Measurements from ENCODE around the gene GIPC2. TPM values are rescaled to one million over a fixed set of nuclear protein-coding genes. Genes with fewer than 3 reads are reported as not detected.
A peak's percentile ranks its signal among the peaks of the same experiment; 100 is the strongest.

Gene GIPC2
- total RNA-seq, 1 experiment from 2014 or later = 2.8 TPM

DNA sequence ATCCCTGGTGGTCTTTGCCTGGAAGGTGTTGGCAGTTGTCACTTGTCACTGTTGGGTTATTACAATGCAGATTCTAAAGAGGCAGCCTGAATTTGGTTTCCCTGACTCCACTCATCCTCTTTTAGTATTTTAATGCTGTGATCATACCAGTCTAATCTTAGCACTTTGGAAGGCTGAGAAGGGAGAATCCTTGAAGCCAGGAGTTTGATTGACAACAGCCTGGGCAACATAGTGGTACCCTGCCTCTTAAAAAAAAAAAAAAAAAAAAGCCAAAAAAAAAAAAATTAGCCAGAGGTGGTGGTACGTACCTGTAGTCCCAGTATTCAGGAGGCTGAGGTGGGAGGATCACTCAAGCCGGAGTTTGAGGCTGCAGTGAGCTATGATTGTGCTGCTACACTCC, 7.7 kb downstream of the GIPC2 start:
- H3K4me1 Mint-ChIP-seq (ENCODE audit: low read depth, unreplicated experiment) = peaks cover 12% of the 10 kb centered on the region
- no TSS peak for BruUV-seq (replicated peaks)
- TF ChIP-seq, protein P1, sequence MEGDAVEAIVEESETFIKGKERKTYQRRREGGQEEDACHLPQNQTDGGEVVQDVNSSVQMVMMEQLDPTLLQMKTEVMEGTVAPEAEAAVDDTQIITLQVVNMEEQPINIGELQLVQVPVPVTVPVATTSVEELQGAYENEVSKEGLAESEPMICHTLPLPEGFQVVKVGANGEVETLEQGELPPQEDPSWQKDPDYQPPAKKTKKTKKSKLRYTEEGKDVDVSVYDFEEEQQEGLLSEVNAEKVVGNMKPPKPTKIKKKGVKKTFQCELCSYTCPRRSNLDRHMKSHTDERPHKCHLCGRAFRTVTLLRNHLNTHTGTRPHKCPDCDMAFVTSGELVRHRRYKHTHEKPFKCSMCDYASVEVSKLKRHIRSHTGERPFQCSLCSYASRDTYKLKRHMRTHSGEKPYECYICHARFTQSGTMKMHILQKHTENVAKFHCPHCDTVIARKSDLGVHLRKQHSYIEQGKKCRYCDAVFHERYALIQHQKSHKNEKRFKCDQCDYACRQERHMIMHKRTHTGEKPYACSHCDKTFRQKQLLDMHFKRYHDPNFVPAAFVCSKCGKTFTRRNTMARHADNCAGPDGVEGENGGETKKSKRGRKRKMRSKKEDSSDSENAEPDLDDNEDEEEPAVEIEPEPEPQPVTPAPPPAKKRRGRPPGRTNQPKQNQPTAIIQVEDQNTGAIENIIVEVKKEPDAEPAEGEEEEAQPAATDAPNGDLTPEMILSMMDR (IDR thresholded peaks at IDR 0.05; ENCODE audit: unreplicated experiment) = no peak
- no peaks in the 10 kb centered on the region for H3K9me3 Mint-ChIP-seq (ENCODE audit: low read depth, unreplicated experiment)
- H3K36me3 Mint-ChIP-seq (ENCODE audit: insufficient read depth, unreplicated experiment) = no peaks in the 10 kb centered on the region
- CTCF ChIA-PET = interaction anchor here (0.7 kb wide), 2 partner anchors 20 to 907 kb away, joined by 3 to 7 read pairs; no protein-coding TSS in a partner anchor
- intact Hi-C loops (cut with micrococcal nuclease; ENCODE audit: unreplicated experiment) = no loop called here
- H3K27me3 Mint-ChIP-seq (ENCODE audit: unreplicated experiment) = no peaks in the 10 kb centered on the region
- no peak for DNase-seq
- H3K27ac Mint-ChIP-seq (ENCODE audit: unreplicated experiment) = no peak overlapping the region
- H3K4me3 Mint-ChIP-seq (ENCODE audit: low read depth, unreplicated experiment) = no peak overlapping the region

DNA sequence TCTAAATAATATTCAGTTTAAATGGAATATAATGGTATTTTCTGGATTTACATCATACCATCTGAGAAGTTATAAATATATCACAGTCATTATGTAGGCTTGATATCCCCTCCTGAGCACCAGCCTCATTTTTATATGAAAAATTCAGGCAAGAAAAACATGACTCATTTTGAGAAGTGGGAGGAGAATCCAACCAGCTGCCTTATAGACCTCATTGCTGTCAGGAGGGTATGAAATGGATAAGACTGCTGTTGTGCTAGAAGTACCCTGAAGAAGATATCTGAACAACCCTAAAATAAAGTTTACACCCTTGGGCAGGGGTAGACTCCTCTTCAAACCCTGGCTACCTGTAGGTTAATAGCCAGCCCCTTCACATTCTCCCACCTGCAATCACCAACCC, 8.8 kb downstream of the GIPC2 start:
- Mint-ChIP-seq H3K36me3 (ENCODE audit: insufficient read depth, unreplicated experiment) (no peaks in the 10 kb centered on the region), H3K4me1 (ENCODE audit: low read depth, unreplicated experiment) (peaks cover 12% of the 10 kb centered on the region), H3K27ac (ENCODE audit: unreplicated experiment) (no peak overlapping the region), H3K9me3 (ENCODE audit: low read depth, unreplicated experiment) (no peaks in the 10 kb centered on the region), H3K4me3 (ENCODE audit: low read depth, unreplicated experiment) (no peak overlapping the region), H3K27me3 (ENCODE audit: unreplicated experiment) (no peaks in the 10 kb centered on the region)
- BruUV-seq (replicated peaks) = no TSS peak
- TF ChIP-seq, protein P1 (IDR thresholded peaks at IDR 0.05; ENCODE audit: unreplicated experiment) = no peak
- DNase-seq = no peak
- CTCF ChIA-PET = no interaction called here
- intact Hi-C loops (cut with micrococcal nuclease; ENCODE audit: unreplicated experiment) = no loop called here

DNA sequence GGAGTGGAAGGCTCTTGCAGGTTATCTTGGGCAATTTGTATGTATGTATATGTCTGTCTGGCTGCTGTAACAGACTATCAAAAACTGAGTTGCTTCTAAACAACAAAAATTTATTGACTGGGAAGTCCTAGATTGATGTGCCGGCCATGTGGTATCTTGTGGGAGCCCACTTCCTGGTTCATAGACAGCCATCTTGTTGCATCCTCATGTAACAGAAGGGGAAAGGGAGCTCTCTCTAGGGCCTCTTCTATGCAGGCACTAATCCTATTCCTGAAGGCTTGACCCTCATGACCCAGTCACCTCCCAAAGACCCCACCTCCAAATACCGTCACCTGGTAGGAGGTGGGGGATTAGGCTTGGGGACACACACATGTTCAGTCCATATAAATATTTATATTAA, 9.2 kb downstream of the GIPC2 start:
- Mint-ChIP-seq H3K4me3 (ENCODE audit: low read depth, unreplicated experiment) (no peak overlapping the region), H3K27ac (ENCODE audit: unreplicated experiment) (peak overlapping the region; percentile 12), H3K4me1 (ENCODE audit: low read depth, unreplicated experiment) (peaks cover 12% of the 10 kb centered on the region), H3K36me3 (ENCODE audit: insufficient read depth, unreplicated experiment) (no peaks in the 10 kb centered on the region), H3K9me3 (ENCODE audit: low read depth, unreplicated experiment) (no peaks in the 10 kb centered on the region), H3K27me3 (ENCODE audit: unreplicated experiment) (no peaks in the 10 kb centered on the region)
- no TSS peak for BruUV-seq (replicated peaks)
- intact Hi-C loops (cut with micrococcal nuclease; ENCODE audit: unreplicated experiment) = no loop called here
- DNase-seq = no peak
- CTCF ChIA-PET = no interaction called here
- TF ChIP-seq, protein P1 (IDR thresholded peaks at IDR 0.05; ENCODE audit: unreplicated experiment) = no peak

DNA sequence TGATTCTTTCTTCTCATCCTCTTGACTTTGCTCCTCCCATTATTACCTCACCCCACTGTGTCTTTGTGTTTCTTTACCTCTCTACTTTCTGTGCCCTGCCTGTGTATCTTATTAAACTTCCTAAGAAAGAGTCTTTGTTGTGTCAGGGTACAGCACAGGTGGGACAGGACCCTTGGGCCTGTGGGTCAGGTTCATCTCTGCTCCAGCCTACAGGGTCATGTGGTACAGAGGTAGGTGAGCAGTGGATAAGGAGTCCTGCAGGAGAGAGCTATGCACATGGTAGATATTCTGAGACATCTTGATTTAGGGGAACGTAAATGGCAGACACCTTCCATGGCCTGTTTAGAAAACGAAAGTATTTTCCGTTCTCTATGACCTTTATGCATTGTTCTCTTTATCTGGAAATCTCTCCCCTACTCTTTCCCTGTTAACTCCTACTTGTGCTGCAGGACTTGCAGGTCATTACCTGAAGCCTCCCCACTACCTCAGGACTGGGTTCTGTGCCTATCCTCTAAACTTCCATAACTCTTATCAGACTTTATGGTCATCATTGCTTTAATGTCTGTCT, 9.9 kb downstream of the GIPC2 start:
- Mint-ChIP-seq H3K27me3 (ENCODE audit: unreplicated experiment) (no peaks in the 10 kb centered on the region), H3K9me3 (ENCODE audit: low read depth, unreplicated experiment) (no peaks in the 10 kb centered on the region), H3K36me3 (ENCODE audit: insufficient read depth, unreplicated experiment) (no peaks in the 10 kb centered on the region), H3K4me3 (ENCODE audit: low read depth, unreplicated experiment) (peak overlapping the region; percentile 4), H3K27ac (ENCODE audit: unreplicated experiment) (peak overlapping the region; percentile 12), H3K4me1 (ENCODE audit: low read depth, unreplicated experiment) (peaks cover 12% of the 10 kb centered on the region)
- intact Hi-C loops (cut with micrococcal nuclease; ENCODE audit: unreplicated experiment) = no loop called here
- CTCF ChIA-PET = no interaction called here
- no TSS peak for BruUV-seq (replicated peaks)
- DNase-seq = no peak
- TF ChIP-seq, protein P1 (IDR thresholded peaks at IDR 0.05; ENCODE audit: unreplicated experiment) = no peak

All from Calu3 (cell line).